ENCODE measurements around the gene ATAD3B. TPM values are rescaled to one million over a fixed set of nuclear protein-coding genes. Genes with fewer than 3 reads are reported as not detected.
A peak's percentile ranks its signal among the peaks of the same experiment; 100 is the strongest.

ATAD3B gene
- 13.9 and 37.2 TPM in 2 replicates for total RNA-seq (2014; rRNA removed; shearing (Covaris generic); ENCODE audit: low replicate concordance)

GRCh38 chr1:1471389-1472052 is at the start of gene ATAD3B:
TSS of gene ATAD3B (plus strand) at chr1:1471765. CDS start at chr1:1471885, 120 bp downstream.
- Histone ChIP-seq H3K27me3 (ENCODE audit: low read length) (no peaks in the 10 kb centered on the region), H3K4me3 (ENCODE audit: low read length) (peak within 1 kb of the TSS; percentile 80), H4K20me1 (ENCODE audit: insufficient read depth, low read depth, low read length) (peaks cover 15% of the 10 kb centered on the region), H3K9me3 (ENCODE audit: low read length) (no peaks in the 10 kb centered on the region), H3K9me2 (replicated peaks; ENCODE audit: insufficient read depth, low read length) (no peaks in the 10 kb centered on the region), H3K27ac (ENCODE audit: low read length) (peak within 1 kb of the TSS; percentile 77), H3K9ac (ENCODE audit: low read length) (peak within 1 kb of the TSS; percentile 81), H3K4me1 (ENCODE audit: low read length) (peaks cover 23% of the 10 kb centered on the region), H3K36me3 (ENCODE audit: insufficient read depth, low read length) (no peaks in the 10 kb centered on the region), H2AFZ (ENCODE audit: low read length) (peak within 1 kb of the TSS; percentile 70), H3K4me2 (ENCODE audit: low read depth, low read length, poor library complexity, severe bottlenecking) (peak within 1 kb of the TSS; percentile 87), H3K79me2 (ENCODE audit: low read length) (peaks cover 27% of the 10 kb centered on the region)
- peak; percentile 97 for DNase-seq

GRCh38 chr1:1421907-1422464 is 49.6 kb upstream of the ATAD3B start:
- no peak for DNase-seq
- Histone ChIP-seq H3K9me2 (replicated peaks; ENCODE audit: insufficient read depth, low read length) (no peaks in the 10 kb centered on the region), H3K4me3 (ENCODE audit: low read length) (no peak overlapping the region), H3K79me2 (ENCODE audit: low read length) (no peaks in the 10 kb centered on the region), H3K36me3 (ENCODE audit: insufficient read depth, low read length) (no peaks in the 10 kb centered on the region), H3K9me3 (ENCODE audit: low read length) (no peaks in the 10 kb centered on the region), H3K27ac (ENCODE audit: low read length) (no peak overlapping the region), H3K27me3 (ENCODE audit: low read length) (no peaks in the 10 kb centered on the region), H3K4me2 (ENCODE audit: low read depth, low read length, poor library complexity, severe bottlenecking) (no peak overlapping the region), H3K4me1 (ENCODE audit: low read length) (no peaks in the 10 kb centered on the region), H2AFZ (ENCODE audit: low read length) (no peak overlapping the region), H4K20me1 (ENCODE audit: insufficient read depth, low read depth, low read length) (no peaks in the 10 kb centered on the region), H3K9ac (ENCODE audit: low read length) (no peak overlapping the region)

GRCh38 chr1:1422465-1423244 is 48.9 kb upstream of the ATAD3B start:
- Histone ChIP-seq H3K9me2 (replicated peaks; ENCODE audit: insufficient read depth, low read length) (no peaks in the 10 kb centered on the region), H3K9me3 (ENCODE audit: low read length) (no peaks in the 10 kb centered on the region), H3K27me3 (ENCODE audit: low read length) (no peaks in the 10 kb centered on the region), H4K20me1 (ENCODE audit: insufficient read depth, low read depth, low read length) (no peaks in the 10 kb centered on the region), H3K27ac (ENCODE audit: low read length) (no peak overlapping the region), H3K36me3 (ENCODE audit: insufficient read depth, low read length) (no peaks in the 10 kb centered on the region), H3K4me1 (ENCODE audit: low read length) (no peaks in the 10 kb centered on the region), H3K4me2 (ENCODE audit: low read depth, low read length, poor library complexity, severe bottlenecking) (no peak overlapping the region), H3K79me2 (ENCODE audit: low read length) (no peaks in the 10 kb centered on the region), H3K4me3 (ENCODE audit: low read length) (no peak overlapping the region), H2AFZ (ENCODE audit: low read length) (no peak overlapping the region), H3K9ac (ENCODE audit: low read length) (no peak overlapping the region)
- DNase-seq: peak; percentile 71

GRCh38 chr1:1423245-1423597 is 48.3 kb upstream of the ATAD3B start:
- no peaks in the 10 kb centered on the region for H3K4me1 ChIP-seq (ENCODE audit: low read length)
- no peak overlapping the region for H3K9ac ChIP-seq (ENCODE audit: low read length)
- H3K36me3 ChIP-seq (ENCODE audit: insufficient read depth, low read length): no peaks in the 10 kb centered on the region
- H3K4me2 ChIP-seq (ENCODE audit: low read depth, low read length, poor library complexity, severe bottlenecking): no peak overlapping the region
- H2AFZ ChIP-seq (ENCODE audit: low read length): no peak overlapping the region
- no peaks in the 10 kb centered on the region for H4K20me1 ChIP-seq (ENCODE audit: insufficient read depth, low read depth, low read length)
- no peaks in the 10 kb centered on the region for H3K9me3 ChIP-seq (ENCODE audit: low read length)
- H3K27me3 ChIP-seq (ENCODE audit: low read length): no peaks in the 10 kb centered on the region
- DNase-seq: no peak
- no peaks in the 10 kb centered on the region for H3K9me2 ChIP-seq (replicated peaks; ENCODE audit: insufficient read depth, low read length)
- no peak overlapping the region for H3K27ac ChIP-seq (ENCODE audit: low read length)
- no peaks in the 10 kb centered on the region for H3K79me2 ChIP-seq (ENCODE audit: low read length)
- no peak overlapping the region for H3K4me3 ChIP-seq (ENCODE audit: low read length)

- H2AFZ ChIP-seq (ENCODE audit: low read length): no peak overlapping the region
- H3K27me3 ChIP-seq (ENCODE audit: low read length): no peaks in the 10 kb centered on the region
- no peaks in the 10 kb centered on the region for H4K20me1 ChIP-seq (ENCODE audit: insufficient read depth, low read depth, low read length)
- H3K27ac ChIP-seq (ENCODE audit: low read length): no peak overlapping the region
- H3K4me2 ChIP-seq (ENCODE audit: low read depth, low read length, poor library complexity, severe bottlenecking): no peak overlapping the region
- no peaks in the 10 kb centered on the region for H3K9me2 ChIP-seq (replicated peaks; ENCODE audit: insufficient read depth, low read length)
- no peak overlapping the region for H3K4me3 ChIP-seq (ENCODE audit: low read length)
- DNase-seq: no peak
- no peaks in the 10 kb centered on the region for H3K79me2 ChIP-seq (ENCODE audit: low read length)
- H3K36me3 ChIP-seq (ENCODE audit: insufficient read depth, low read length): no peaks in the 10 kb centered on the region
- no peaks in the 10 kb centered on the region for H3K4me1 ChIP-seq (ENCODE audit: low read length)
- H3K9me3 ChIP-seq (ENCODE audit: low read length): no peaks in the 10 kb centered on the region
- H3K9ac ChIP-seq (ENCODE audit: low read length): no peak overlapping the region
Measured at GRCh38 chr1:1424707-1425106, 46.9 kb upstream of the ATAD3B start.

GRCh38 chr1:1425426-1425752 is 46.2 kb upstream of the ATAD3B start:
- H4K20me1 ChIP-seq (ENCODE audit: insufficient read depth, low read depth, low read length): no peaks in the 10 kb centered on the region
- no peak overlapping the region for H3K4me3 ChIP-seq (ENCODE audit: low read length)
- H3K27me3 ChIP-seq (ENCODE audit: low read length): no peaks in the 10 kb centered on the region
- H3K9me3 ChIP-seq (ENCODE audit: low read length): no peaks in the 10 kb centered on the region
- no peaks in the 10 kb centered on the region for H3K9me2 ChIP-seq (replicated peaks; ENCODE audit: insufficient read depth, low read length)
- no peaks in the 10 kb centered on the region for H3K79me2 ChIP-seq (ENCODE audit: low read length)
- no peaks in the 10 kb centered on the region for H3K36me3 ChIP-seq (ENCODE audit: insufficient read depth, low read length)
- H3K9ac ChIP-seq (ENCODE audit: low read length): no peak overlapping the region
- no peak overlapping the region for H2AFZ ChIP-seq (ENCODE audit: low read length)
- no peak overlapping the region for H3K4me2 ChIP-seq (ENCODE audit: low read depth, low read length, poor library complexity, severe bottlenecking)
- DNase-seq: no peak
- H3K27ac ChIP-seq (ENCODE audit: low read length): no peak overlapping the region
- no peaks in the 10 kb centered on the region for H3K4me1 ChIP-seq (ENCODE audit: low read length)

- Histone ChIP-seq H3K27me3 (ENCODE audit: low read length) (no peaks in the 10 kb centered on the region), H3K9me2 (replicated peaks; ENCODE audit: insufficient read depth, low read length) (no peaks in the 10 kb centered on the region), H3K36me3 (ENCODE audit: insufficient read depth, low read length) (no peaks in the 10 kb centered on the region), H2AFZ (ENCODE audit: low read length) (no peak overlapping the region), H4K20me1 (ENCODE audit: insufficient read depth, low read depth, low read length) (no peaks in the 10 kb centered on the region), H3K4me1 (ENCODE audit: low read length) (no peaks in the 10 kb centered on the region), H3K4me2 (ENCODE audit: low read depth, low read length, poor library complexity, severe bottlenecking) (no peak overlapping the region), H3K27ac (ENCODE audit: low read length) (no peak overlapping the region), H3K79me2 (ENCODE audit: low read length) (no peaks in the 10 kb centered on the region), H3K9me3 (ENCODE audit: low read length) (no peaks in the 10 kb centered on the region), H3K4me3 (ENCODE audit: low read length) (no peak overlapping the region), H3K9ac (ENCODE audit: low read length) (no peak overlapping the region)
- no peak for DNase-seq
Measured at GRCh38 chr1:1425753-1426495, 45.6 kb upstream of the ATAD3B start.

- no peak overlapping the region for H3K4me3 ChIP-seq (ENCODE audit: low read length)
- no peaks in the 10 kb centered on the region for H3K36me3 ChIP-seq (ENCODE audit: insufficient read depth, low read length)
- no peaks in the 10 kb centered on the region for H3K79me2 ChIP-seq (ENCODE audit: low read length)
- no peak for DNase-seq
- H3K9me3 ChIP-seq (ENCODE audit: low read length): no peaks in the 10 kb centered on the region
- no peaks in the 10 kb centered on the region for H3K4me1 ChIP-seq (ENCODE audit: low read length)
- no peak overlapping the region for H2AFZ ChIP-seq (ENCODE audit: low read length)
- no peaks in the 10 kb centered on the region for H3K9me2 ChIP-seq (replicated peaks; ENCODE audit: insufficient read depth, low read length)
- H4K20me1 ChIP-seq (ENCODE audit: insufficient read depth, low read depth, low read length): no peaks in the 10 kb centered on the region
- no peak overlapping the region for H3K4me2 ChIP-seq (ENCODE audit: low read depth, low read length, poor library complexity, severe bottlenecking)
- H3K27me3 ChIP-seq (ENCODE audit: low read length): no peaks in the 10 kb centered on the region
- H3K27ac ChIP-seq (ENCODE audit: low read length): no peak overlapping the region
- no peak overlapping the region for H3K9ac ChIP-seq (ENCODE audit: low read length)
Measured at GRCh38 chr1:1426496-1427105, 45.0 kb upstream of the ATAD3B start.
